OCI-LY3 (cell line): Measurements from ENCODE around the gene ARID2.

Experiments
- CTCF ChIP-seq: fragments of 200-600, 300-600 bp; sonication (generic); IDR thresholded peaks from 2 replicates; pipeline ENCODE4 v1.5.1; 2014; ENCODE audit warnings: antibody characterized with exemption, low read length, low read depth
- EZH2phosphoT487 ChIP-seq: fragments of 200-600 bp; shearing (Covaris generic); IDR thresholded peaks from 2 replicates; pipeline ENCODE4 v1.6.1; 2018; ENCODE audit warnings: antibody characterized with exemption, mixed run types, low read depth

- TF ChIP-seq CTCF: no peak
- no peak for TF ChIP-seq EZH2phosphoT487
Observed at GRCh38 chr12:45768194-45768593, 38.7 kb downstream of the ARID2 start.
